Thyroid gland (tissue), 4 donors: ENCODE results near the gene PODN. TPM values are rescaled to one million over a fixed set of nuclear protein-coding genes. Genes with fewer than 3 reads are reported as not detected.
A peak's percentile ranks its signal among the peaks of the same experiment; 100 is the strongest.

Experiments used
- DNase-seq, 2 donors: peaks; one replicate each; pipeline ENCODE4 v3.0.0-alpha.2; 2019
- H3K27ac ChIP-seq, 3 donors: fragments of 200-600 bp; sonication (generic); 1 replicate in 2 of 3; 2 replicates in 1 of 3; pipeline ENCODE4 v1.5.1; 2016 to 2019; ENCODE audit warnings: mild to moderate bottlenecking in 1 of 3, moderate library complexity in 1 of 3
- H3K27me3 ChIP-seq: fragments of 200-600 bp; sonication (generic); one replicate; pipeline ENCODE4 v1.5.1; 2019
- H3K36me3 ChIP-seq, 2 donors: fragments of 200-600 bp; sonication (generic); one replicate each; pipeline ENCODE4 v1.5.1; 2016 to 2019
- H3K4me1 ChIP-seq, 2 donors: fragments of 200-600 bp; sonication (generic); one replicate each; pipeline ENCODE4 v1.5.1; 2017 to 2019
- H3K4me3 ChIP-seq, 3 donors: fragments of 200-600 bp; sonication (generic); replicated peaks in 1 of 3; 1 replicate in 2 of 3; 2 replicates in 1 of 3; pipeline ENCODE4 v1.5.1; 2016; ENCODE audit warnings: mild to moderate bottlenecking in 1 of 3
- H3K9me3 ChIP-seq: fragments of 200-600 bp; sonication (generic); one replicate; pipeline ENCODE4 v1.5.1; 2017
- POLR2A ChIP-seq, 2 donors: fragments of 450-650 bp; IDR thresholded peaks; one replicate each; pipeline ENCODE4 v1.6.1; 2017; ENCODE audit warnings: antibody characterized with exemption in 2 of 2, mild to moderate bottlenecking in 2 of 2, moderate library complexity in 1 of 2
- WGBS, 2 donors: methylation state at CpG; one replicate each; pipeline ENCODE4 v1.1.5; 2017; 5-methylcytosine and 5-hydroxymethylcytosine counted together
- intact Hi-C: fragments of 100-400 bp; cut with DNase I; formaldehyde crosslinking; loops from one replicate; pipeline ENCODE4 v1.15.1; 2023
- total RNA-seq, 4 donors: library from RNA; depleted of rRNA; stranded (reverse); fragments of >200 nt; gene quantifications; one replicate each; pipeline ENCODE4 v1.2.3, GENCODE V29; 2016
- TF ChIP-seq, protein P1 (sequence below), 6 experiments: fragments of 200-600 bp in 3 of 6; fragments of 450-650 bp in 3 of 6; sonication (generic) in 3 of 6; IDR thresholded peaks; one replicate each; pipeline ENCODE4 v1.5.1; 2016 to 2019; ENCODE audit warnings: antibody characterized with exemption in 6 of 6, mild to moderate bottlenecking in 2 of 6, inconsistent platforms in 1 of 6, moderate library complexity in 1 of 6

The PODN gene
- total RNA-seq, 4 donors from 2014 or later, result 80.8 to 125 (median 101) TPM

DNA sequence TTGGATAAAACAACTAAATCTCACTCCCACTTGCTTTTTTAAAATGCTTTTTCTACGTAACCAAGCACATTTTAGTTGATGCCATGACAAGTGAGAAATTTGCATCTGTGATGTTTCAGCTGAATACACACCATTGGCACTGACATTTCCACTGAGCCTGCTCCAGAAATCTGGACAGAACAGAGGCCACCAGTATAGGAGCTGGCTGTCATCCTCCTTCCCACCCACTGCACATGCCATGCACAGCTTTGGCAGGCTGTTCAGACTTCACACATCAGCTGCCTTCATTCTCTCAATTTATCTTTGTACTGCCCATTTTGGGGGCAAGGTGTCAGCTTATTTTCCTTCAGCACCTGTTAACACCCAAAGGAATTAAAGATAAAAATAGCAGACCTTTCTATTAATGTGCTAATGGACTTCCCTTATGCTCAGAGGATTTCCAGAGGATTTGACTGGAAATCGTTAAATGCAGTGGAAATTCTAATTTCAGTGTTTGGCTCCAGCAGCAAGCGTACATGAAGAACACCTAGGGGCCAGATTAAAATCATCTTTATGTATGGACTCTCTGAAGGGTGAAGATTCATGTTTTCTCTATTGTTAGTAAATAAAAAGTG lies 12.9 kb upstream of the PODN start:
- TF ChIP-seq POLR2A (IDR thresholded peaks at IDR 0.05), result no peak
- TF ChIP-seq, protein P1, sequence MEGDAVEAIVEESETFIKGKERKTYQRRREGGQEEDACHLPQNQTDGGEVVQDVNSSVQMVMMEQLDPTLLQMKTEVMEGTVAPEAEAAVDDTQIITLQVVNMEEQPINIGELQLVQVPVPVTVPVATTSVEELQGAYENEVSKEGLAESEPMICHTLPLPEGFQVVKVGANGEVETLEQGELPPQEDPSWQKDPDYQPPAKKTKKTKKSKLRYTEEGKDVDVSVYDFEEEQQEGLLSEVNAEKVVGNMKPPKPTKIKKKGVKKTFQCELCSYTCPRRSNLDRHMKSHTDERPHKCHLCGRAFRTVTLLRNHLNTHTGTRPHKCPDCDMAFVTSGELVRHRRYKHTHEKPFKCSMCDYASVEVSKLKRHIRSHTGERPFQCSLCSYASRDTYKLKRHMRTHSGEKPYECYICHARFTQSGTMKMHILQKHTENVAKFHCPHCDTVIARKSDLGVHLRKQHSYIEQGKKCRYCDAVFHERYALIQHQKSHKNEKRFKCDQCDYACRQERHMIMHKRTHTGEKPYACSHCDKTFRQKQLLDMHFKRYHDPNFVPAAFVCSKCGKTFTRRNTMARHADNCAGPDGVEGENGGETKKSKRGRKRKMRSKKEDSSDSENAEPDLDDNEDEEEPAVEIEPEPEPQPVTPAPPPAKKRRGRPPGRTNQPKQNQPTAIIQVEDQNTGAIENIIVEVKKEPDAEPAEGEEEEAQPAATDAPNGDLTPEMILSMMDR (IDR thresholded peaks at IDR 0.05), result no peak
- peaks cover 0 to 15% of the 10 kb centered on the region in 2 donors for H3K4me1 ChIP-seq
- H3K36me3 ChIP-seq, result peaks cover 0 to 8% of the 10 kb centered on the region in 2 donors
- no peak for DNase-seq
- H3K9me3 ChIP-seq, result no peaks in the 10 kb centered on the region
- intact Hi-C loops, result no loop called here
- H3K27ac ChIP-seq, result peak overlapping the region in 1 of 3 donors; percentile 26
- no peak overlapping the region for H3K4me3 ChIP-seq
- WGBS, 2 donors, result 85 to 87% methylated on average over 3 of the region's 3 CpGs
- H3K27me3 ChIP-seq, result no peaks in the 10 kb centered on the region

DNA sequence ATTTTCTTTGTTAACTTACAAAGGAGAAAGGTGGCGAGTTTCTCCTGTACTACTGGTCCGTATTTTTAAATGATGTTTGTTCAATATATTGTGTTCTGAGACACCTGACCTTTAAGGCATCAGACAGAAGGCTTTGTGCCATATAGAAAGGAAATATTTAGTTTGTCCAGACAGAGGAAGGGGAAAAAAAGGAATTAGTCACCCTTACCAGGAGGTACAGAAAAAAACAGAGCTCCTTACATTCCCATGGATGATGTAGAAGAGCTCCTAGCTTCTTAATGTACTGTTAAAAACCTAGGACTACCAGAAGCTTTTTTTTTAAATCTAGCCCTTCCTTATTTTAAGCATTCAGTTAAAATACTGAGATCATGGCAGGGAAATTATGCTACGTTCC lies 12.4 kb upstream of the PODN start:
- no peak for TF ChIP-seq POLR2A (IDR thresholded peaks at IDR 0.05)
- TF ChIP-seq, protein P1 (IDR thresholded peaks at IDR 0.05), result no peak
- H3K4me3 ChIP-seq, result no peak overlapping the region
- intact Hi-C loops, result no loop called here
- no peak for DNase-seq
- peaks cover 0 to 15% of the 10 kb centered on the region in 2 donors for H3K4me1 ChIP-seq
- no peaks in the 10 kb centered on the region for H3K27me3 ChIP-seq
- no peaks in the 10 kb centered on the region for H3K9me3 ChIP-seq
- H3K27ac ChIP-seq, result peak overlapping the region in 1 of 3 donors; percentile 26
- peaks cover 0 to 8% of the 10 kb centered on the region in 2 donors for H3K36me3 ChIP-seq
- 78 to 89% methylated on average over 3 of the region's 3 CpGs for WGBS, 2 donors

DNA sequence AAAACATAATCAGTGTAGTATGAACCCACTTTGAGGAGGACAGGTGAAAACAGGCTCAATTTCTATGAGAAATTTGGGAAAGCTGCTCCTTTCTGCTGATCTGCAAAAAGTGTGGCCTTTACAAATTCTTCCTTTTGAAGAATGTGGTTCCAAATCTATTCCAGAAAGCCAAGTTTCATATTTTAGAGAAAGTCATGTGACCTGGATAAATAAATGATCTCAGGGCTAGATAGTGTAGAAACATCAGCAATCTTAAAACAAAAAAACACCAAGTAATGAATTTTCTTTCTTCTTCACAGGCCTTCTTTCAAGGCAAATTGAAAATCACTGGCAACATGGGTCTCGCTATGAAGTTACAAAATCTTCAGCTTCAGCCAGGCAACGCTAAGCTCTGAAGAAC lies 11.7 kb upstream of the PODN start:
- WGBS, 2 donors, result 87% methylated on average over 2 of the region's 2 CpGs
- Histone ChIP-seq H3K4me3 (no peak overlapping the region), H3K36me3 (peaks cover 0 to 4% of the 10 kb centered on the region in 2 donors), H3K4me1 (peaks cover 0 to 15% of the 10 kb centered on the region in 2 donors), H3K9me3 (no peaks in the 10 kb centered on the region), H3K27me3 (no peaks in the 10 kb centered on the region), H3K27ac (peak overlapping the region in 1 of 3 donors; percentile 40)
- DNase-seq, result no peak
- TF ChIP-seq POLR2A (IDR thresholded peaks at IDR 0.05), result no peak
- TF ChIP-seq, protein P1 (IDR thresholded peaks at IDR 0.05), result no peak
- intact Hi-C loops, result no loop called here

DNA sequence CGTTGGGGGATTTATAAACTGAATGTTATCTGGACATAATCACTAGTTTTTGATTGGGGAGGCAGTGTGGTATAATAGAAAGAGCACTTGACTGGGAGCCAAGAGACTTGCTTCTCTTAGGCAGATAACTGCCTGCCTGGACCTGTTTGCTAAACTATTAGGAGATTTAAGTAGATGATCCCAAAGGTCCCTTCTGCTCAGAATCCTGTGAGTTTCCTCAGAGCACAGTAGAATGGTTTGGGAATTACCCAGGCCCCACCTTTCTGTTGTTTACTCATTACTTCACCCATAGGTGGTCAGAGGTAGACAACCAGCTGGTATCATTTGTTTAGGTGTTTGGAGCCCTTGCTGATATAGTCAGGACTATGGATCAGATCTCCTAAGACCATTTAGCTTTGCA lies 10.3 kb upstream of the PODN start:
- DNase-seq, result no peak
- intact Hi-C loops, result no loop called here
- TF ChIP-seq POLR2A (IDR thresholded peaks at IDR 0.05), result no peak
- TF ChIP-seq, protein P1 (IDR thresholded peaks at IDR 0.05), result no peak
- WGBS, 2 donors, result 39 to 44% methylated on average over 1 of the region's 1 CpG
- peaks cover 0 to 3% of the 10 kb centered on the region in 2 donors for H3K36me3 ChIP-seq
- no peaks in the 10 kb centered on the region for H3K9me3 ChIP-seq
- no peaks in the 10 kb centered on the region for H3K27me3 ChIP-seq
- peaks cover 0 to 15% of the 10 kb centered on the region in 2 donors for H3K4me1 ChIP-seq
- no peak overlapping the region for H3K4me3 ChIP-seq
- H3K27ac ChIP-seq, result no peak overlapping the region

DNA sequence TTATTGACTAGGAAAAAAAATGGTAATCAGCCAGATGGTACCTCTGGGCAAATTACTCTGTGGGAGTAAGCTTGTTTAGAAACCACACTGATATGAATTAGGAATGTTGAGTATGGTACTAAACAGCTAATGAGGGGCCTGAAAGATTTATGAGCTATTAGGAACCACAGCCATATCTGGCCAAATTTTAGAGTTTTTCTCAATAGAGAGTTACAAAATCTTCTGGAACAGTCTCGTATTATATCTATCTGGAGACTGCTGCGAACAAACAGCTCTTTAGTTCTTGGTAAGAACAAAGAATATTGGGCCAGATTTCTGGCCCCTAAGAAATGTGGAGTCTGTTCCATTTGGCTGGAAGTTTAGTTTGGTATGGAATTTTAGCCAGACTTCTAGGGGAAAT lies 4.9 kb upstream of the PODN start:
- intact Hi-C loops, result no loop called here
- no peak overlapping the region for H3K4me3 ChIP-seq
- no peaks in the 10 kb centered on the region for H3K36me3 ChIP-seq
- no peaks in the 10 kb centered on the region for H3K27me3 ChIP-seq
- TF ChIP-seq, protein P1 (IDR thresholded peaks at IDR 0.05), result no peak
- no peak for TF ChIP-seq POLR2A (IDR thresholded peaks at IDR 0.05)
- H3K27ac ChIP-seq, result no peak overlapping the region
- WGBS, 2 donors, result 87 to 88% methylated on average over 2 of the region's 2 CpGs
- DNase-seq, result no peak
- H3K4me1 ChIP-seq, result peaks cover 3 to 8% of the 10 kb centered on the region in 2 donors
- H3K9me3 ChIP-seq, result no peaks in the 10 kb centered on the region
